UCSD-AML1 (cell line): ENCODE data around the gene RABGEF1.
"Not testable (repeated sequence)": the region's sequence is repeated elsewhere in the genome, so short reads cannot be mapped to it uniquely, and the experiment has no call there.

ENCODE experiments used
- DNase-seq: peaks from one replicate; lab custom pipeline; 2025; ENCODE audit not compliant: unreplicated experiment; lab: John Stamatoyannopoulos, UW

RABGEF1 gene

GRCh38 chr7:66735154-66735553, 5.4 kb upstream of the RABGEF1 start:
- DNase-seq: no peak

- DNase-seq: no peak
These were observed 4.7 kb upstream of the RABGEF1 start for GRCh38 chr7:66735850-66736249.

GRCh38 chr7:66736892-66737291, 3.6 kb upstream of the RABGEF1 start:
- DNase-seq: no peak

GRCh38 chr7:66737667-66738066, 2.9 kb upstream of the RABGEF1 start:
- no peak for DNase-seq

- no peak for DNase-seq
These were observed 1.1 kb upstream of the RABGEF1 start for GRCh38 chr7:66739477-66739876.

- no peak for DNase-seq
These were observed 606 bp upstream of the RABGEF1 start for GRCh38 chr7:66739953-66740301.

- DNase-seq: peak; percentile 67
These were observed 612 bp downstream of the RABGEF1 start for GRCh38 chr7:66740980-66741709.

- no peak for DNase-seq
These were observed 1.1 kb downstream of the RABGEF1 start for GRCh38 chr7:66741710-66742049.

GRCh38 chr7:66742298-66742697, 1.8 kb downstream of the RABGEF1 start:
- not testable (repeated sequence) for DNase-seq

- DNase-seq: no peak
These were observed 3.4 kb downstream of the RABGEF1 start for GRCh38 chr7:66743920-66744319.

- no peak for DNase-seq
These were observed 6.9 kb downstream of the RABGEF1 start for GRCh38 chr7:66747385-66747784.

- no peak for DNase-seq
These were observed 7.5 kb downstream of the RABGEF1 start for GRCh38 chr7:66747881-66748511.

GRCh38 chr7:66748791-66749190, 8.3 kb downstream of the RABGEF1 start:
- no peak for DNase-seq

GRCh38 chr7:66751945-66752344, 11.4 kb downstream of the RABGEF1 start:
- no peak for DNase-seq

- no peak for DNase-seq
These were observed 14.0 kb downstream of the RABGEF1 start for GRCh38 chr7:66754541-66754940.

GRCh38 chr7:66755059-66755458, 14.5 kb downstream of the RABGEF1 start:
- not testable (repeated sequence) for DNase-seq

GRCh38 chr7:66756227-66756626, 15.7 kb downstream of the RABGEF1 start:
- DNase-seq: not testable (repeated sequence)

- DNase-seq: no peak
These were observed 16.4 kb downstream of the RABGEF1 start for GRCh38 chr7:66756889-66757288.

GRCh38 chr7:66757939-66758338, 17.4 kb downstream of the RABGEF1 start:
- DNase-seq: no peak

- peak; percentile 29 for DNase-seq
These were observed 18.6 kb downstream of the RABGEF1 start for GRCh38 chr7:66758950-66759628.

GRCh38 chr7:66763183-66763582, 22.6 kb downstream of the RABGEF1 start:
- not testable (repeated sequence) for DNase-seq

GRCh38 chr7:66763633-66764355, 23.3 kb downstream of the RABGEF1 start:
- DNase-seq: not testable (repeated sequence)
